Tibial artery (tissue), 4 donors: ENCODE results near the gene BTBD9.

Experiments used
- DNase-seq, 2 donors: peaks; one replicate each; pipeline ENCODE4 v3.0.0-alpha.2; 2019
- H3K27ac ChIP-seq, 2 donors: fragments of 200-600 bp; sonication (generic) in 1 of 2; 1 replicate in 1 of 2; 2 replicates in 1 of 2; pipeline ENCODE4 v1.5.1; 2018 to 2019; ENCODE audit warnings: mild to moderate bottlenecking in 1 of 2
- H3K27me3 ChIP-seq, 2 donors: fragments of 200-600 bp; sonication (generic) in 1 of 2; one replicate each; pipeline versions ENCODE4 v1.5.1 to v1.6.0; 2016 to 2019
- H3K36me3 ChIP-seq, 3 donors: fragments of 200-600 bp; sonication (generic) in 2 of 3; one replicate each; pipeline ENCODE4 v1.5.1; 2016 to 2019; ENCODE audit warnings: mild to moderate bottlenecking in 2 of 3
- H3K4me1 ChIP-seq, 4 donors: fragments of 200-600 bp; sonication (generic) in 2 of 4; 1 replicate in 3 of 4; 2 replicates in 1 of 4; pipeline ENCODE4 v1.5.1; 2016 to 2019
- H3K4me3 ChIP-seq, 2 donors: fragments of 200-600 bp; sonication (generic) in 1 of 2; 1 replicate in 1 of 2; 2 replicates in 1 of 2; pipeline ENCODE4 v1.5.1; 2018 to 2019; ENCODE audit warnings: mild to moderate bottlenecking in 2 of 2
- H3K9me3 ChIP-seq, 3 donors: fragments of 200-600 bp; sonication (generic) in 1 of 3; one replicate each; pipeline ENCODE4 v1.5.1; 2016 to 2019
- intact Hi-C: fragments of 100-400 bp; cut with DNase I; formaldehyde crosslinking; loops from one replicate; pipeline ENCODE4 v1.15.0; 2023; ENCODE audit warnings: low total_unique reads
- TF ChIP-seq, protein P1 (sequence below), 2 experiments: fragments of 200-600 bp in 1 of 2; fragments of 450-650 bp in 1 of 2; IDR thresholded peaks; one replicate each; pipeline ENCODE4 v1.5.1; 2017 to 2019; ENCODE audit warnings: antibody characterized with exemption in 2 of 2, mild to moderate bottlenecking in 1 of 2, moderate library complexity in 1 of 2

The BTBD9 gene

GRCh38 chr6:38508286-38508685 lies 131.4 kb downstream of the BTBD9 start:
- no peak for DNase-seq
- peak overlapping the region in 1 of 2 donors; percentile 1 for H3K27ac ChIP-seq
- intact Hi-C loops = no loop called here
- no peaks in the 10 kb centered on the region for H3K36me3 ChIP-seq
- H3K4me1 ChIP-seq = peaks cover 0 to 27% (median 11%) of the 10 kb centered on the region in 4 donors
- no peaks in the 10 kb centered on the region for H3K27me3 ChIP-seq
- TF ChIP-seq, protein P1, sequence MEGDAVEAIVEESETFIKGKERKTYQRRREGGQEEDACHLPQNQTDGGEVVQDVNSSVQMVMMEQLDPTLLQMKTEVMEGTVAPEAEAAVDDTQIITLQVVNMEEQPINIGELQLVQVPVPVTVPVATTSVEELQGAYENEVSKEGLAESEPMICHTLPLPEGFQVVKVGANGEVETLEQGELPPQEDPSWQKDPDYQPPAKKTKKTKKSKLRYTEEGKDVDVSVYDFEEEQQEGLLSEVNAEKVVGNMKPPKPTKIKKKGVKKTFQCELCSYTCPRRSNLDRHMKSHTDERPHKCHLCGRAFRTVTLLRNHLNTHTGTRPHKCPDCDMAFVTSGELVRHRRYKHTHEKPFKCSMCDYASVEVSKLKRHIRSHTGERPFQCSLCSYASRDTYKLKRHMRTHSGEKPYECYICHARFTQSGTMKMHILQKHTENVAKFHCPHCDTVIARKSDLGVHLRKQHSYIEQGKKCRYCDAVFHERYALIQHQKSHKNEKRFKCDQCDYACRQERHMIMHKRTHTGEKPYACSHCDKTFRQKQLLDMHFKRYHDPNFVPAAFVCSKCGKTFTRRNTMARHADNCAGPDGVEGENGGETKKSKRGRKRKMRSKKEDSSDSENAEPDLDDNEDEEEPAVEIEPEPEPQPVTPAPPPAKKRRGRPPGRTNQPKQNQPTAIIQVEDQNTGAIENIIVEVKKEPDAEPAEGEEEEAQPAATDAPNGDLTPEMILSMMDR (IDR thresholded peaks at IDR 0.05) = no peak
- H3K9me3 ChIP-seq = no peaks in the 10 kb centered on the region
- H3K4me3 ChIP-seq = no peak overlapping the region

DNA sequence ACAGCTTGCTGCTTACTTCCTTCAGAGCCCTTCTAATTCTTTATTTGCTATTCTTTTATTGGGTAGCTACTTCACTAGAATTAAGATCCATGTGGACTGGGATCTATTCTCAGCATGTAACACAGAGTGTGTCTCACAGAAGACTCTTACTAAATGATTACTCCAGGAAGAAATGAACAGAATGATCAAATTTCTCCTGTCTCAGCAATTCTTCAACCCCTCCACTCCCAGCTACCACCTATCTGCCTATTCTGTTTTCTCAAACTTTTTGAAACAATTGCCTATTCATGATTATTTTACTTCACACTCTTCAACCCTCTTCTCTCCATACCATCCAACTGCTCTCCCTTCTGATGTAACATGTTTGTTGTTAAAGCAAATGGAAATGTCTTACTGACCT lies 132.6 kb downstream of the BTBD9 start:
- H3K27ac ChIP-seq = no peak overlapping the region
- DNase-seq = no peak
- peaks cover 0 to 27% (median 11%) of the 10 kb centered on the region in 4 donors for H3K4me1 ChIP-seq
- no peak overlapping the region for H3K4me3 ChIP-seq
- TF ChIP-seq, protein P1 (IDR thresholded peaks at IDR 0.05) = no peak
- H3K36me3 ChIP-seq = no peaks in the 10 kb centered on the region
- H3K27me3 ChIP-seq = no peaks in the 10 kb centered on the region
- H3K9me3 ChIP-seq = no peaks in the 10 kb centered on the region
- intact Hi-C loops = no loop called here

- TF ChIP-seq, protein P1 (IDR thresholded peaks at IDR 0.05) = no peak
Measured at GRCh38 chr6:38505826-38506225, 133.9 kb downstream of the BTBD9 start.

GRCh38 chr6:38504996-38505395 lies 134.7 kb downstream of the BTBD9 start:
- no peak for DNase-seq
- peaks cover 0 to 24% (median 11%) of the 10 kb centered on the region in 4 donors for H3K4me1 ChIP-seq
- TF ChIP-seq, protein P1 (IDR thresholded peaks at IDR 0.05) = no peak
- no peak overlapping the region for H3K4me3 ChIP-seq
- intact Hi-C loops = no loop called here
- H3K36me3 ChIP-seq = no peaks in the 10 kb centered on the region
- no peaks in the 10 kb centered on the region for H3K9me3 ChIP-seq
- no peaks in the 10 kb centered on the region for H3K27me3 ChIP-seq
- H3K27ac ChIP-seq = no peak overlapping the region

More at GRCh38 chr6:38505826-38506225, 133.9 kb downstream of the BTBD9 start:
- intact Hi-C loops = no loop called here
- Histone ChIP-seq H3K4me3 (no peak overlapping the region), H3K36me3 (no peaks in the 10 kb centered on the region), H3K4me1 (peaks cover 0 to 27% (median 11%) of the 10 kb centered on the region in 4 donors), H3K27me3 (no peaks in the 10 kb centered on the region), H3K27ac (no peak overlapping the region), H3K9me3 (no peaks in the 10 kb centered on the region)
- no peak for DNase-seq

GRCh38 chr6:38503960-38504682 lies 135.6 kb downstream of the BTBD9 start:
- TF ChIP-seq, protein P1 (IDR thresholded peaks at IDR 0.05) = no peak
- H3K4me3 ChIP-seq = no peak overlapping the region
- H3K9me3 ChIP-seq = no peaks in the 10 kb centered on the region
- DNase-seq = no peak
- H3K4me1 ChIP-seq = peaks cover 0 to 15% (median 6%) of the 10 kb centered on the region in 4 donors
- no peaks in the 10 kb centered on the region for H3K27me3 ChIP-seq
- no peaks in the 10 kb centered on the region for H3K36me3 ChIP-seq
- intact Hi-C loops = no loop called here
- H3K27ac ChIP-seq = no peak overlapping the region
